Gastrocnemius medialis (tissue), 4 donors: ENCODE data around the gene SYCP3. TPM values are rescaled to one million over a fixed set of nuclear protein-coding genes. Genes with fewer than 3 reads are reported as not detected.

ENCODE experiments used
- ATAC-seq, 2 donors: fragments of 150-250 bp; one replicate each; pipeline ENCODE4 v1.9.1; 2016
- DNase-seq, 2 donors: peaks; one replicate each; pipeline ENCODE4 v3.0.0-alpha.2; 2019
- H3K27ac ChIP-seq, 4 donors: fragments of 200-600 bp; sonication (generic); 1 replicate in 1 of 4; 2 replicates in 3 of 4; pipeline ENCODE4 v1.5.1; 2016 to 2018; ENCODE audit warnings: mild to moderate bottlenecking in 2 of 4, moderate library complexity in 1 of 4
- H3K27me3 ChIP-seq, 3 donors: fragments of 200-600 bp; sonication (generic) in 2 of 3; 1 replicate in 1 of 3; 2 replicates in 2 of 3; pipeline versions ENCODE4 v1.5.1 to v1.6.0; 2016 to 2019; ENCODE audit warnings: mild to moderate bottlenecking in 1 of 3, moderate library complexity in 1 of 3
- H3K36me3 ChIP-seq, 2 donors: fragments of 200-600 bp; sonication (generic) in 1 of 2; one replicate each; pipeline ENCODE4 v1.5.1; 2017 to 2018
- H3K4me1 ChIP-seq, 2 donors: fragments of 200-600 bp; sonication (generic) in 1 of 2; one replicate each; pipeline ENCODE4 v1.5.1; 2016 to 2017; ENCODE audit warnings: mild to moderate bottlenecking in 2 of 2
- H3K4me3 ChIP-seq, 4 donors: fragments of 200-600 bp; sonication (generic) in 3 of 4; 1 replicate in 1 of 4; 2 replicates in 3 of 4; pipeline ENCODE4 v1.5.1; 2016 to 2019; ENCODE audit warnings: mild to moderate bottlenecking in 2 of 4
- H3K9me3 ChIP-seq, 3 donors: fragments of 200-600 bp; sonication (generic) in 2 of 3; 1 replicate in 1 of 3; 2 replicates in 2 of 3; pipeline ENCODE4 v1.5.1; 2016 to 2019
- CTCF ChIP-seq, 5 experiments: fragments of 450-650 bp in 3 of 5; fragments of 200-600 bp in 2 of 5; sonication (generic) in 2 of 5; IDR thresholded peaks in 4 of 5; conservative IDR thresholded peaks in 1 of 5; 1 replicate in 4 of 5; 2 replicates in 1 of 5; pipeline ENCODE4 v1.5.1; 2016 to 2019; ENCODE audit warnings: antibody characterized with exemption in 5 of 5, mild to moderate bottlenecking in 3 of 5, moderate library complexity in 3 of 5
- POLR2A ChIP-seq, 2 donors: fragments of 450-650 bp; IDR thresholded peaks; one replicate each; pipeline ENCODE4 v1.6.1; 2017; ENCODE audit warnings: antibody characterized with exemption in 2 of 2, mild to moderate bottlenecking in 2 of 2, moderate library complexity in 2 of 2
- in situ Hi-C, 4 donors: fragments of 200-750 bp; cut with MboI; loops; one replicate each; pipeline versions ENCODE4 v1.15.0 to v1.8.0; 2017; ENCODE audit warnings: low sequenced_read_pairs in 4 of 4
- intact Hi-C: fragments of 100-400 bp; cut with DNase I; formaldehyde crosslinking; loops from one replicate; pipeline ENCODE4 v1.15.1; 2023; ENCODE audit warnings: low total_unique reads
- total RNA-seq, 4 donors: library from RNA; depleted of rRNA; stranded (reverse); fragments of >200 nt; gene quantifications; one replicate each; pipeline versions ENCODE4 v1.1.0 to v1.2.3, GENCODE V29; 2016

Gene SYCP3
- total RNA-seq, 4 donors from 2014 or later, result 0.66 TPM; not detected in 3

GRCh38 chr12:101775816-101776215, 36.6 kb upstream of the SYCP3 start:
- intact Hi-C loops, result no loop called here
- TF ChIP-seq CTCF (IDR thresholded peaks at IDR 0.05 in 4 of 5, conservative IDR thresholded peaks at IDR 0.05 in 1 of 5), result no peak
- TF ChIP-seq POLR2A (IDR thresholded peaks at IDR 0.05), result no peak
- H3K4me1 ChIP-seq, result peaks cover 12 to 25% of the 10 kb centered on the region in 2 donors

DNA sequence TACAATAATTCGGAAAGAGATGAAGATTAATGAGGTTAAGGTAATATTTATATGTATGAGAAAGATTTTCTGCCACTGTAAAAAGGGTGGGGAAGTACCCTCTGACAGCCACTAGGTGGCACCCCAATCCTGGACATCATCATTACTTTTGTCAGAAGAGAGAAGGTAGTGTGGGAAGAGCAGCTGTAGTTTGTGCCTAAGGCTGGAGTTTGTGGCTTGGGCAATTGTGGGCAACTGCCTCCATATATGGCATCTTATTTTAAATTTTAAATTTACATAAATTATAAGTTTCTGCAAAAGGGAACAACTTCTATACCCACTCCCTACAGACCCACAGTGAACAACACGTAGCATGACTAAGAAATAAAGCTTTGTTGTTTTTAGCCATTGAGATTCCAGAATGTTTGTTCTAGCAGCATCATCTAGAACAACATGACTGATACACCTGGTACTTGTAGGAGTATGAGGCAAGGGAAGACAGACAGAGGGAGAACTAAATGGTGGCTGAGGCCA, 34.4 kb upstream of the SYCP3 start:
- TF ChIP-seq POLR2A (IDR thresholded peaks at IDR 0.05), result no peak
- TF ChIP-seq CTCF (IDR thresholded peaks at IDR 0.05 in 4 of 5, conservative IDR thresholded peaks at IDR 0.05 in 1 of 5), result peak; percentile 89 to 94 (median 91)
- in situ Hi-C loops, result loop anchor here in 1 of 4 donors (25.0 kb wide), 1 partner anchor 361 kb away; the partner anchor contains the start of gene ARL1
- peaks cover 0 to 20% of the 10 kb centered on the region in 2 donors for H3K36me3 ChIP-seq

More at GRCh38 chr12:101775816-101776215, 36.6 kb upstream of the SYCP3 start:
- no peak for ATAC-seq
- no peak overlapping the region for H3K27ac ChIP-seq
- no peak overlapping the region for H3K4me3 ChIP-seq
- no peaks in the 10 kb centered on the region for H3K36me3 ChIP-seq
- DNase-seq, result no peak
- in situ Hi-C loops, result loop anchor here in 2 of 4 donors (5.0 kb wide), 2 partner anchors 56 to 66 kb away; partner anchors contain the start of gene GNPTAB (in 1 of the 2)
- H3K27me3 ChIP-seq, result no peaks in the 10 kb centered on the region
- H3K9me3 ChIP-seq, result no peaks in the 10 kb centered on the region

GRCh38 chr12:101772012-101772775, 32.9 kb upstream of the SYCP3 start:
- intact Hi-C loops (no loop called here), in situ Hi-C loops (loop anchor here in 1 of 4 donors (25.0 kb wide), 1 partner anchor 360 kb away; the partner anchor contains the start of gene ARL1)
- no peaks in the 10 kb centered on the region for H3K9me3 ChIP-seq
- H3K27ac ChIP-seq, result no peak overlapping the region
- H3K4me1 ChIP-seq, result peaks cover 0 to 7% of the 10 kb centered on the region in 2 donors
- peaks cover 0 to 29% of the 10 kb centered on the region in 2 donors for H3K36me3 ChIP-seq
- no peak for ATAC-seq
- TF ChIP-seq POLR2A (IDR thresholded peaks at IDR 0.05), result no peak
- no peak for TF ChIP-seq CTCF (IDR thresholded peaks at IDR 0.05 in 4 of 5, conservative IDR thresholded peaks at IDR 0.05 in 1 of 5)
- H3K4me3 ChIP-seq, result no peak overlapping the region
- no peak for DNase-seq
- no peaks in the 10 kb centered on the region for H3K27me3 ChIP-seq

More for the DNA sequence above, 34.4 kb upstream of the SYCP3 start:
- H3K27me3 ChIP-seq, result no peaks in the 10 kb centered on the region
- H3K9me3 ChIP-seq, result no peaks in the 10 kb centered on the region
- H3K4me3 ChIP-seq, result no peak overlapping the region
- DNase-seq (peak; percentile 30 to 55), ATAC-seq (peak; percentile 81 to 86)
- peaks cover 12 to 22% of the 10 kb centered on the region in 2 donors for H3K4me1 ChIP-seq
- peak overlapping the region in 1 of 4 donors; percentile 3 for H3K27ac ChIP-seq
- intact Hi-C loops, result loop anchor here (1.0 kb wide), 2 partner anchors 58 to 66 kb away; no protein-coding TSS in a partner anchor

DNA sequence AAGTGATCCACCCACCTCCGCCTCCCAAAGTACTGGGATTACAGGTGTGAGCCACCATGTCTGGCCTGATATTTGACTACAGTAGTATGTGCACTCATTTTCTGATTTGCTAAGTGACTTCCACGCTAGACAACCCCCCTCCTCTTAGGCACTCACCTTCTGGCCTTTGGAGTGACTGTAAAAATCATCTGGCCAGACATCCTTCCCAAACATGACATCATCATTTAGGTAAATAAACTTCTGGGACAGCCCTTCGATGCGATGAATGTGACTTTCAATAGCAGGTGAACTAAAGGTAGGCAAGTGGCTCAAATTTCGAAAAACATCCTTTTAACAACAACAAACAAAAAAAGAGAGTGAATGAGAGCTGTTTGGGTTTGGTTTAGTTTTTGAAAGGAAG, 30.6 kb upstream of the SYCP3 start:
- TF ChIP-seq POLR2A (IDR thresholded peaks at IDR 0.05) (no peak), CTCF (IDR thresholded peaks at IDR 0.05 in 4 of 5, conservative IDR thresholded peaks at IDR 0.05 in 1 of 5) (no peak)
- intact Hi-C loops (no loop called here), in situ Hi-C loops (loop anchor here in 3 of 4 donors (5.0 to 25.0 kb wide), 3 partner anchors 67 to 358 kb away; partner anchors contain the start of gene ARL1 (in 1 of the 3))
- H3K27me3 ChIP-seq, result no peaks in the 10 kb centered on the region
- ATAC-seq, result no peak
- DNase-seq, result no peak
- no peak overlapping the region for H3K27ac ChIP-seq
- no peak overlapping the region for H3K4me3 ChIP-seq
- no peaks in the 10 kb centered on the region for H3K9me3 ChIP-seq
- peaks cover 0 to 4% of the 10 kb centered on the region in 2 donors for H3K4me1 ChIP-seq
- peaks cover 0 to 46% of the 10 kb centered on the region in 2 donors for H3K36me3 ChIP-seq
